T-helper 2 cell treated with Interferon-gamma antibody and Interleukin-4, amounts not matched to agents 100 ng/mL and 5 ng/mL, for 36 hours (primary cell): Measurements from ENCODE around the gene HOXC13. TPM values are rescaled to one million over a fixed set of nuclear protein-coding genes. Genes with fewer than 3 reads are reported as not detected.

Experiments used
- intact Hi-C: fragments of 100-400 bp; cut with micrococcal nuclease; formaldehyde crosslinking; loops from one replicate; pipeline ENCODE4 v1.15.1; 2023
- total RNA-seq: library from RNA; stranded (reverse); gene quantifications from 2 replicates; pipeline ENCODE4 v1.2.3, GENCODE V29; 2022

The HOXC13 gene
- total RNA-seq, 1 donor from 2014 or later = not detected

DNA sequence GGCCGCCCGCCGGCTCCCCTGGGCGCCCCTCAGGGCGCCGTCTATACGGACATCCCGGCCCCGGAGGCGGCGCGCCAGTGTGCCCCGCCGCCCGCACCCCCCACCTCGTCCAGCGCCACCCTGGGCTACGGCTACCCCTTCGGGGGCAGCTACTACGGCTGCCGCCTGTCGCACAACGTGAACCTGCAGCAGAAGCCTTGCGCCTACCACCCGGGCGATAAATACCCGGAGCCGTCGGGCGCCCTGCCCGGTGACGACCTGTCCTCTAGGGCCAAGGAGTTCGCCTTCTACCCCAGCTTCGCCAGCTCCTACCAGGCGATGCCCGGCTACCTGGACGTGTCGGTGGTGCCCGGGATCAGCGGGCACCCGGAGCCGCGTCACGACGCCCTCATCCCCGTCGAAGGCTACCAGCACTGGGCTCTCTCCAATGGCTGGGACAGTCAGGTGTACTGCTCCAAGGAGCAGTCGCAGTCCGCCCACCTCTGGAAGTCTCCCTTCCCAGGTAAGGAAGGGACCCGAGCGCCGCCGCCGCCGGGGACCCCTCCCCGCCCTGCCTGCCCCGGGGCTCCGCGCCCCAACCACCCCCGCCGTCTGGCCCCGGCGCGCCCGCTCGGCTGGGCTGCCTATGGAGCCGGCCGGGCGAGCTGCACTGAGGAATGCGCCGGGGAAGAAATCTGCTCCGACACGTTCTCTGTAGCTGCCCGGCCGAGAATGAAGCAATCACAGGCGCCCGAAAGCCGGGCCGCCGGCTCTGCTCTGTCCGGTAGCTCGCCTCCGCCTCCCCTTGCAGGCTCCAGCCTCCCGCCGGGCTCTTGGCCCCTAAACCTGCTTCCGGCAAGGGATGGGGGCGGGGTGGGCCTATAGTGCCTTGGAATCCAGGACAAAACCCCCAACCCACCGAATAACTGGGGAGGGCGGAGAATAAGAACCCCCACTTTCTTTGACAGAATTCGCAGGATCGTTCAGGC is 794 bp downstream of the HOXC13 start:
- intact Hi-C loops = loop anchor here (5.0 kb wide), 2 partner anchors 38 to 113 kb away; partner anchors contain the start of gene HOXC4

DNA sequence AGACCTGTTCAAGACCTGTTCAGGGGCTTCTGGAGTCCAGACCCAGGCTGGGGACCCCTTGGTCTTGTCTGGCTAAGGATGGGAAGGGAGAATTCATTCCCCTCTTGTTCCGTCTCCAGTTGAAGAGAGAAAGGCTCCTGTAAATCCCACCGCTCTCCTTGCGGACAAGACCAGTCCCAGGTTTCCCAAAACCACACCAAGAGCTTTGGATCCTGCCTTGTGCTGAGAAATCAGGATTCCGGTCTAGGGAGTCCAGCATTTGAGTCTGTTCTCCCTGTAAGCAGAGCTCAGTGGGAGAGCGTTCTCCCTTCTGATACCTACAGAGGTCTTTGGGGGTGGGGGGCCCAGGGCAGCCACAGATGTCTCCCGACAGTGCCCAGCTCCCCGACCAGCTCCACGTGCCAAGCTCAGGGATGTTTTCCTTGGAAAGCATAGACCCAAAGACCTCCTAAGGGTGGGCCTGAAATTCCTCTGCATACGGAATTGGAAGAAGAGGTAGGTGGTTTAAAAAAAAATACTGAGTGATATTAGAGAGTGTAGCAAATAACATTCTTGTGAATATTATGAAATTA is 1.9 kb downstream of the HOXC13 start:
- intact Hi-C loops = no loop called here

DNA sequence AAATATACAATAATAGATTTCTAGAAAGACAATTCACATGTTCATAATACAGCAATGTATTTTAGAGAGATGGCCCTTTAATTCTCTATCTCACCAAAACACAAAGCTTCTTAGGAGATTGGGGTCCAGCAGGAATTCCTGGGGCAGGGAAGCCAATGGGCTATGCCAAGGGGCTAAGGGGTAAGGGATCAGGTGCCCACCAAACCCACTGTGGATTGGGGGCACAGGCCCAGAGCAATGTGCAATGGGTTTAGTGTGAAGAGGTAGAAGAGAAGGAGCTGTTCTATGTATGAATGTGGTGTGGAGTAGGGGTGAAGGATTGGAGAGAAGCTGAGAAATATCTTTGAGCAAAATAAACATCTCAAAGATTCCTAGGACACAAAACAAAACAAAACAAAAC is 2.6 kb downstream of the HOXC13 start:
- intact Hi-C loops = no loop called here

DNA sequence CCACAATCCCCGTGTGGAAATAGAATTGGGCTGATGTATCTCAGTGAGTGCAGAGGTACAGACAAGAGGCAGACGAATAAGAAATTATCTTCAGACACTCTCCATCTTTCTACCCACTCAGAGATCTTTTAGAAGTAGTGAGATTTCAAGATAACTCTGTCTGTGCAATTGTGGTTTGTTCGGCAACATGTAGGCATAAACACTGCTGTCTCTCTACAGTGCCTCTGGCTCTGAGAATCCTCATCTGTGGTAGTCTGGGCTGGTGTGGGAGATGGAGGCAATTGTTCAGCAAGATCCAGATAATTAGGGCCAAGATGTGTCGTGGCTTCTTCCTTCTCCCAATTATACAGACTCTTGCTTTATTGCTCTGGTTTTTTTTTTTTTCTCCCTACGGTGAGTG is 3.1 kb downstream of the HOXC13 start:
- intact Hi-C loops = no loop called here

DNA sequence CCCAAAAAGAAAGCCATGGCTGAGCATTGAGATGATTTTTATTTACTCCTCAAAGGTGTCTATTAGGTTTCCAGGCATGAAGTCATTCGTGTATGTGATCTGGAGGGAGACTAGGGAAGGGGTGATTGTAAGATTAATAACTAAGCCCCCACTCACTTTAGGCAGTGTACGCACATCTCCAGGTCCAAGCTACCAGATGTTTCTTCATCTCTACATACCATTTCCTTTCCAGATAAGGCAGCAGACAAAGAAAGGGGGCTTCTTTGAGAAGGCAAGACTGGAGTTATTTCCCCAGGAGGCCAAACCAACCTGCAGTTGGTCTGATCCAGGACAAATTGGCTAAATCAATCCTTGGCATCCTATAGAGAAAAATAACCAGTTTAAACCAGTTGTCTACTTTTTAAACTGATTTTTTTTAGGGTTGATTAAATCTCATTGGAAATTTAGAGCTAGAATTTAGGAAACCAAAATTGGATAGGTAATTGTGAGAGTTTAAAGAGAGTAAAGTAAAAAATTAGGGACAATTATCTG is 3.9 kb downstream of the HOXC13 start:
- intact Hi-C loops = no loop called here

DNA sequence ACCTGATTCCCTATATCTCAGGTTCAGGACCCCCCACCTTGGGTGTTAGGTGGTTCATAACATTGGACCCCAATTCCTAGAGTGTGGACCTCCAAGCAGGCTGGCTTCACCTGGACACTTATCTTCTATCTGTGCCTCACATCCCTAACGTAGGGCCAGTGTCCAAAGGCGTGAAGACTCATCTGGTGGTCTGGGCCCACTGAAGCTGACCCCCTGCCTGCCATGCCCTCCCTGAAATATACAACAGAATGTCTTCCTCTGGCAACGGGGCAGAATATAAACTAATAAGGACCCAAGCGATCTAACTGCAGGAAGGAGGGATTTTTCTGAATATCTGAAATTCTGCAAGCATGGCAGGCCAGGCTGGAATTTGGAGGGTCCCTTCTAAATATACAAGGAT is 5.6 kb downstream of the HOXC13 start:
- intact Hi-C loops = no loop called here

DNA sequence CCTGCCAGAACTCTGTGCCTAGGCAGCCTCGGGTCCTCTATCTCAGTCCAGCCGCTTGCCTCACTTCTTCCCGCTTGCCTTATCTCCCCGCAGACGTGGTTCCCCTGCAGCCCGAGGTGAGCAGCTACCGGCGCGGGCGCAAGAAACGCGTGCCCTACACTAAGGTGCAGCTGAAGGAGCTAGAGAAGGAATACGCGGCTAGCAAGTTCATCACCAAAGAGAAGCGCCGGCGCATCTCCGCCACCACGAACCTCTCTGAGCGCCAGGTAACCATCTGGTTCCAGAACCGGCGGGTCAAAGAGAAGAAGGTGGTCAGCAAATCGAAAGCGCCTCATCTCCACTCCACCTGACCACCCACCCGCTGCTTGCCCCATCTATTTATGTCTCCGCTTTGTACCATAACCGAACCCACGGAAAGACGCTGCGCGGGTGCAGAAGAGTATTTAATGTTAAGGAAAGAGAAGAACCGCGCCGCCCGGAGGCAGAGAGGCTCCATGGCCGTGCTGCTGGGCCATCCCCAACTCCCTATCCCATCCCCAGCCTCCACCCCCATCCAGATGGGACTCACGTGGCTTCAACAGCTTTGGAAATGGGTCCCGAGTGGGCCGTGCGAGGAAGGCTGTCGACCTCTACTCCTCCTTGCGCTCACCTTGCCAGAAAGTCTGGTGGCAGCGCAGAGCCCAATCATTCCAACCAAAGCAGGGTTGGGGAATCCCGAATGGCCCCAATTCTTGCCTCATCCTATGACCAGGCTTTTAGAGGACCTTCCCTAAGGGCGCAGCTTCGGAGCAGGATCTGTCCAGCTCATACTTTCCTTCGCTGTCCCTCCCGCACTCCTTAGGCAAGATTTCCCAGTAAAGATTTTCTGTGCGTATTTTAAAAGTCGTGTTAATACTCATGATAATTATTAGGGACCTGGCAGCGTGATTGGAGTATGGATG is 6.5 kb downstream of the HOXC13 start:
- intact Hi-C loops = no loop called here

DNA sequence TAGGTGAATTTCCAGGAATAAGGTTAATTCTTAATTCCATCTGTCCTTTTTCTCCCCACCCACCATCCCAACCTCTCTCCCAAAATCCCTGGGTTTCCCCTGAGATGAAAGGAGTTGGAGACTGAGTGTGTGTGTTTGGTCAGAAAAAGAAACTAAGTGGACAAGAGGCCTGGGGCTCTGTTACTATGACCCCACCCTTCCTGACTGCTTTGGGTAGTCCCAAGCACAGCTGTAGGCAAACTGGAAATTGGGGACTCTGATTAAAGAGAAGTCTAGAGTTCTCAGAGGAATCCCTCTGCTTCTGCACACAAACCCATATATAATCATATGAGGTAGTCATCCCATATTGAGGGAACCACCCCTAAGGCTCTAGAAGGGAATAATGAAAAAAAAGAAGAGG is 9.1 kb downstream of the HOXC13 start:
- intact Hi-C loops = no loop called here

DNA sequence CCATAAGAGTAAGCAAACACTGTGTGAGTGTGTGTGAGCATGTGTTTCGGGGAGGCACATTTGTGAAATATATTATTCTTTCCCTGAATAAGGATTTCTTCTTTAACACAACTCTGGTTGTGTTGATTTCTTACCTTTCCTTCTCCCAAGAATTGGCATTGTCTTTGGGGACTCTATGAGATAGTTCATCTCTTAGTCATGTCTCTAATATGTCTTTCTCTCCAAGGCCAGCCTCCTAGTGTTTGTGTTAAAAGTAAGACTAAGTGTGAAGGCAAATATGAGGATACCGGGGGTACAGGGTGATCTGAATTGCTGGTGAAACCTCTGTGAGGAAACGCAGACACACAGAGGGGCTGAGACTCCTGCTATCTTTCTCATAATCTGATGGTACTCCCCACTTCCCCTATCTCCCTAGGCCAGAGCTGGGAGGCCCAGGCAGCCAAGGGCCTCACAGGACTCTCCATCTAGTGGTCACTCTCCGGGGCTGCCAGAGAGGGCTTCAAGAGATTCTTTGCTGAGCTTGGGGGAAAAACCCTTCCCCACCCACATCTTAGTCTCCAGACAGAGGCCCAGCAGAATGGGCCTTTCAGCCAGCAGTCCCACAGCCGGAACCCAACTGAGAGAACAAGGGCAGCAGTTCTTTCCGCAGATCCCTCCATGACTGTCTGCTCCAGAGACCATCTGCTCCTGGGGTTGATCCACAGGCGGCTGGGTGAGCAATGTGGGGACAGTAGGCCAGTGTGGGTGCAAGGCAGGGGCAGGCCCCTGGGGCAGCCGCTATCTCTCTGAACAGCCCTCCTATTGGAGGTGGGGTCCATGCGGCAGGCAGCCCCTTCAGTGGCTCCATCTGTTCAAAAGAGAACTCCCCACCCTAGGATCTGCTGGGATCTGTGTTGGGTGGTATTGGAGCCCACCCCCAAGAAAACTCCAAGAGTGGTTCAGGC is 10.3 kb downstream of the HOXC13 start:
- intact Hi-C loops = no loop called here

DNA sequence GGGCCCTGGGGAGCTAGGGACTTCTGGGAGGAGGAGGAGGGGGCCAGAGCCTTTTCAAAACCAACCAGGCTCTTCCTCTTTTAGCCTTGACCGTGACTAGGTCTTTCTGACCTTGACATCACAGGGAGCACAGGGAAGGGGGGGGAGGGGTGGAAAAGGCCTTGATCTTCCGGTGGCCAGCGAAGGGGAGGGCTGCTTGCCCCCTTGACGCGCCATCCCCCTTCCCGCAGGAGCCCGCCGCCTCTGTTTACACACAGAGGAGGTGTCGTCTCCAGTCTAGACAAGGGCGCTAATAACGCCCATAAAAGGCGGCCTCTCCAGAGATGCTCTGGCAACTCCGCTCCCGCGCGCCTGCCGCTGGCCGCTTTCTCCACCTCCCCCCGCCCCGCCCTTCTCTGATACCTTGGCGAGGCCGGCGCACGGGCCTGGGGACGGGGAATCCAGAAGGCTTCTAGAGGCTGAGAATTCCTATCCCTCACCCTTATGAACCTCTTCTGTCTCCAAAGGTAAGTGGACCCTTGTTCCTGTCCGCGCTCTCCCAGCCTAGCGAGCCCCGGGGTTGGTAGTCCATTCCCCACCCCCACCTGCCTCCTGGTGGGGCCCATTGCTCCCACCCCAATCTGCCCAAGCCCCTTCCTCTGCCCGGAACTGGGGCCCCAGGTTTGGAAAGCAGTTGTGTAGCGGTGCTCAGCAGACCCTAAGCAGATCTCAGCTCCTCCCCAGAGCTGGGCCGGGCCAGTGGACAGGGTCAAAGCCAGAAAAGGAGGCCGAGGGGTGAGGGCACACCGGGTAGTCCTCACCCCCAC is 11.2 kb downstream of the HOXC13 start:
- intact Hi-C loops = loop anchor here (5.0 kb wide), 1 partner anchor 47 kb away; no protein-coding TSS in a partner anchor

DNA sequence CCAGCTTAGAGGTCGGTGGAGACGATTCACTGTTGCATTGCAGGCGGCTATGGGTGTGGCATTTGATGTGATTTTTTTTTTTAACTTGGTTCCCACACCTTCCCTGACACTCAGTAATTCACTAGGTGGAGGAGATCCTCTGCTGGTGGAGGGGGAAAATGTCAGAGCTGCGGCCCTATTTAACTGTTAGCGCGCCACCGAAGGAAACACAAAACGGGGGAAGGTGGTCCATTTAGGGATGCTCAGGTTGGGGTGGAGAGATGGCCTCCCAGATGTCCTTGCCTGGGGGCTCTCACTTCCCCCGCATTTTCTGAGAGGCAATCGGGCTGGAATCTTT is 11.8 kb downstream of the HOXC13 start:
- intact Hi-C loops = loop anchor here (5.0 kb wide), 1 partner anchor 47 kb away; no protein-coding TSS in a partner anchor

DNA sequence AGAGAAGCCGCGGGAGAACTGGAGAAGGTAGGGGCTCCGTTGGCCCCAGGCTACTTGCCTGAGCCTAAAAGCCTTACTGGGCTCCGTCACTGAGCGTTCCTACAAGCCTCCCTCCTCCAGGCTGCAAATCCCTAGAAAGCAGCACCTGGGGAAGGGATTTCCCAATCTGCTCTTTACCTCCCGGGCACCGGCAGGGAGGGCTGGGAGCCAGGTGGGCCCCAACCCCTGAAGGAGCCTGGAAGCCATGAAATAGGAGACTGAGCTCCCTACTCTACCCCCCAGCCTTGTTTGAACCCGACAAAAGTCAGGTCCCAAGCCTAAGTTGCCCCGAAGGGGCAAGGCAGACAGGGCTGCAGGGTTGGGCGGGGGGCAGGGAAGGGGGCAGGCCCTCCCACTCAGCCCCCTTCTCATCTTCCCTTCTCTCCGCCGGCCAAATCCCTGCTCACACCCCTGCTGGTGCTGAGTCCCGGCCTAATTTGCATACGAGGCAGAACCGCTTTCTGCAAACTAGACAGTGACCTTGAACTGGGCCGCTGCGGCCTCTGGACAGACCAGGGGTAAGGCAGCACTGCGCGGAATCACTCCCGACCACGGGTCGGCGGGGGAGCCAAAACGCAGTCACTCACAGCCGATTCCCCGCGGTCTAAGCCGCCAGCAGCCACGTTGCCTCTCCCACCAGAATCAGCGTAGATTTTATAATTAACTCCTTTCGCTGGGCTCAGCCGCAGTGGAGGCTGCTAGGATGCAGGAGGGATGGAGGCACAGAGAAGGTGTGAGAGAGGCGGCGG is 12.4 kb downstream of the HOXC13 start:
- intact Hi-C loops = loop anchor here (5.0 kb wide), 1 partner anchor 46 kb away; no protein-coding TSS in a partner anchor

DNA sequence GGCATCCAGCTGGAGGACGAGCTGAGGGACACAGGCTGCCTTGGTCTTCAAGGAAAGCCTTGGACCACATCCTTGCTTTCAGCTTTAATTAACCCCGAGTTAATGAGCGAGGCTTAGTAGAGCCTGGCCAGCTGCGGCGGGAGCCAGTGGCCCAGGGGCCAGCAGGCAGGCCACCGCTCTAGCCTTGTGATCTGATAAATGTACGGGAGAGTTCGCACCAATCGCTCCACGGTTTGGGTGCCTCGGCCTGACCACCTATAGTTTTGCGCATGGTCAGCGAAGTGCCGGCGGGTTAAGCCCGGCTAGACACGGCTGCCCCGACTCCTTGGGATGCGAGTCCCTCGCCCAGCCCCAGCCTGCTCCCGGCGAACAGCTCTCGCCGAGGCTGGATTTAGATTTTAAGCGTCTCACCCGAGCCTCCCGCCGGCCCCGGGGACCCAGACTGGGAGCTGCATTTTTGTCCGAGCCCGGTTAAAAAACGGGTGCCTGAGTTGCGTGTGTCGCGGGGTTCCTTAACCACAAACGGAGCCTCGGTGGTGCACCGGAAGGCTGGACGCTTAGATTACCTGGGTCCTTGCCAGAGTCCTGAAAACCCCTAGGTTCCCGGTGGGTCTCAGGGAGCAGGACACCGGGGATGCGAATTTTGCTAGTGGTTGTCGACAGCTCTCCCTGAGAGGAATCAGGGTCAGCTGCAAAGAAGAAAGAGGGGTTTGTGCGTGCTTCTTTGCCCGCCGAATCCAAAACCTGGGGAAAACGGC is 13.1 kb downstream of the HOXC13 start:
- intact Hi-C loops = loop anchor here (2.0 to 5.0 kb wide), 2 partner anchors 23 to 46 kb away; partner anchors contain the start of gene HOTAIR

DNA sequence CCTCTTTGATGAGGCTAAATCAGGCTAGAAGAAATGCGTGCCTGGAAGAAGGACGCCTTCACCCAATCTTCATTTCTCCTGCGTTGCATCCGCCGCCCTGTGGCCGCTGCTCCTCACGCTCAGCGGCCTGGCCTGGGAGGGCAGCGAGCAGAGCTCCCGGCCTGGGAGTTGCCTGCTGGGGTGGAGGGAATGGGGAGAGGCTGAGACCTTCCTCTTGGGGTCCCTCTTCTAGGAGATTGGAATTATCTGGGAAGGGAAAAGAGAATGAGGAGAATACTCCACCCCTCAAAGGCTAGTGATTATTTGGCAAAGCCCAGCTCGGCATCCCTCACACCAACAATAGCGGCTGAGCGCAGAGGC is 13.7 kb downstream of the HOXC13 start:
- intact Hi-C loops = loop anchor here (2.0 to 5.0 kb wide), 2 partner anchors 22 to 45 kb away; partner anchors contain the start of gene HOTAIR

DNA sequence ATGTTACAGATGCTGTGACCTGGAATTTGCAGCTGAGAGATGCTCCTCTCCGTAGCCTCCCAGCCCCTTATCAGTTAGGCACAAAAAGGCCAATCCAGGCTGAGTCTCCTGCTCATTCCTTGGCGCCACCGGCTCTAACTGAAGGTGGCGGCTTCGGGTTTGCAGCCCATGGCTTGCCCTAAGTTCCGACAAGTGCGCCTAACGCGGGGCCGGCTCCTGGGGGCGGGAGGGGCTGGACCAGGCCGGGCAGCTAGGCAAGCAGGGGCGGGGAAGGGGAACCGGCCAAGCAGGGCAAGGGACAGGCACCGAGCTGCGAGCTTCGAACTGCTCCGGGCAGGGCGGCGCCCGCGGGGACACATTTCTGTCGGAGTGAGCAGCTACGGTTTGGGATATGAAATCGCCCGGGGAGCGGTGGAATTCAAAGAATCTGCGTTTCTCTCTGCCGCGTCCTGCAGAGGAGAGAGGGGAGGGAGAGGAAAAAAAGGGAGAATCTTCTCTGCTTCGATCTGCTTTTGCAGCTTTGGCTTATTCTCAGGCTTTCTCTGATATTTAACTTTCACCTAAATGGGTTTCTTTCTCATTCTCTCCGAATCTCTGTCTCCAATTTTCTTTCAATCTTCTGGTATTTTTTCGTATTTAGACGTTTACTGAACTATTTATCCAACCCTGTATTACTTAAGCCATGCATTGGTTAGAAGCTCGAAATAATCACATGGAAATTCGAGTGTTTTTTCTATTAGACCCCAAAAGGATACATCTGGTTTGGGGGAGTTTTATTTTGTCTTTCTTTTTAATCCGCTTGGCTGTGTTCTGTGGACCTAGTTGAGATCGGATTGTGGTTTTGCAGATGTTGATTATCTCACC is 14.5 kb downstream of the HOXC13 start:
- intact Hi-C loops = loop anchor here (2.0 to 5.0 kb wide), 2 partner anchors 22 to 44 kb away; partner anchors contain the start of gene HOTAIR
